ENCODE data around the gene PDP2. TPM values are rescaled to one million over a fixed set of nuclear protein-coding genes. Genes with fewer than 3 reads are reported as not detected.

The PDP2 gene
- total and polyA plus RNA-seq, 10 donors, result 1.0 to 9.6 (median 5.6) TPM

DNA sequence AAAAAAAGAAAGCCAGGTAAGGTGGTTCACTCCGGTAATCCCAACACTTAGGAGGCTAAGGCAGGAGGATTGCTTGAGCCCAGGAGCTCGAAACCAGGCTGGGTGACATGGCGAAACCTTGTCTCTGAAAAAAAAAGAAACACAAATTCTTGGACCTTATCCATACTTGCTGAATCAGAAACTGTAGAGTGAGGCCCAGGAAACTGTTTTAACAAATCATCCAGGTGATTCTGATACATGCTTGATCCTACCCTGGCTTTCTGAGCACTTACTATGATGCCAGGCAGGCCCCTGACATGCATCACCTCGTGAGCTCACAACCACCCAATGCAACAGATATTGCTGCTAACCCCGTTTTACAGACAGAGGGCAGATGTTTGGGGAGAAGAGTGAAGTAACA, 45.6 kb upstream of the PDP2 start:
- H3K27me3 ChIP-seq (replicated peaks in 1 of 7), result peaks cover 0 to 6% (median 0%) of the 10 kb centered on the region in 7 donors
- DNase-seq, result no peak
- no peaks in the 10 kb centered on the region for H3K9me3 ChIP-seq
- H3K27ac ChIP-seq, result no peak overlapping the region
- intact Hi-C loops (cut with DNase I; ENCODE audit: low total_unique reads), result no loop called here
- TF ChIP-seq, protein P1, sequence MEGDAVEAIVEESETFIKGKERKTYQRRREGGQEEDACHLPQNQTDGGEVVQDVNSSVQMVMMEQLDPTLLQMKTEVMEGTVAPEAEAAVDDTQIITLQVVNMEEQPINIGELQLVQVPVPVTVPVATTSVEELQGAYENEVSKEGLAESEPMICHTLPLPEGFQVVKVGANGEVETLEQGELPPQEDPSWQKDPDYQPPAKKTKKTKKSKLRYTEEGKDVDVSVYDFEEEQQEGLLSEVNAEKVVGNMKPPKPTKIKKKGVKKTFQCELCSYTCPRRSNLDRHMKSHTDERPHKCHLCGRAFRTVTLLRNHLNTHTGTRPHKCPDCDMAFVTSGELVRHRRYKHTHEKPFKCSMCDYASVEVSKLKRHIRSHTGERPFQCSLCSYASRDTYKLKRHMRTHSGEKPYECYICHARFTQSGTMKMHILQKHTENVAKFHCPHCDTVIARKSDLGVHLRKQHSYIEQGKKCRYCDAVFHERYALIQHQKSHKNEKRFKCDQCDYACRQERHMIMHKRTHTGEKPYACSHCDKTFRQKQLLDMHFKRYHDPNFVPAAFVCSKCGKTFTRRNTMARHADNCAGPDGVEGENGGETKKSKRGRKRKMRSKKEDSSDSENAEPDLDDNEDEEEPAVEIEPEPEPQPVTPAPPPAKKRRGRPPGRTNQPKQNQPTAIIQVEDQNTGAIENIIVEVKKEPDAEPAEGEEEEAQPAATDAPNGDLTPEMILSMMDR (IDR thresholded peaks at IDR 0.05 in 8 of 11, conservative IDR thresholded peaks at IDR 0.05 in 3 of 11), result no peak
- TF ChIP-seq POLR2AphosphoS5 (IDR thresholded peaks at IDR 0.05) (no peak), POLR2A (IDR thresholded peaks at IDR 0.05) (no peak)
- H3K36me3 ChIP-seq, result no peaks in the 10 kb centered on the region
- no peak overlapping the region for H3K4me3 ChIP-seq
- H3K4me1 ChIP-seq, result peaks cover 3 to 15% (median 10%) of the 10 kb centered on the region in 6 donors
- 83 to 92% (median 87%) methylated on average over 5 of the region's 5 CpGs for WGBS, 5 donors

DNA sequence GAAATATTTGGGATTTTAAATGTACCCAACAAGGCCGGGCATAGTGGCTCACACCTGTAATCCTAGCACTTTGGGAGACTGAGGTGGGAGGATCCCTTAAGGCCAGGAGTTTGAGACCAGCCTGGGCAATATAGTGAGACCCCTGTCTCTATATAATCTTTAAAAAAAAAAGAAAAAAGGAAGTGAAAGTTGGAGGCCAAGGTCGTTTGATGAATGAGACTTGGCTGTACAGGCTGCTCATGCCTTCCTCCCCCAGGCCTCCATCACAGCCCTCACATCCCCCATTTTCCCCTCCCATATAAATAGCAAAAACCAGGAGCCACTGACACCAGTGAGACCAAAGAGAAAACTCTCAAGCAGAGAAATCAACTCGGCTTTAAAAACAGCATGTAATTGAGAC, 39.4 kb upstream of the PDP2 start:
- no peak overlapping the region for H3K4me3 ChIP-seq
- DNase-seq, result no peak
- H3K27ac ChIP-seq, result no peak overlapping the region
- H3K27me3 ChIP-seq (replicated peaks in 1 of 7), result peaks cover 8 to 32% (median 23%) of the 10 kb centered on the region in 7 donors
- H3K4me1 ChIP-seq, result peaks cover 7 to 16% (median 13%) of the 10 kb centered on the region in 6 donors
- no peaks in the 10 kb centered on the region for H3K36me3 ChIP-seq
- 49 to 56% (median 55%) methylated on average over 3 of the region's 3 CpGs for whole genome bisulfite sequencing, 5 donors
- TF ChIP-seq POLR2AphosphoS5 (IDR thresholded peaks at IDR 0.05) (no peak), POLR2A (IDR thresholded peaks at IDR 0.05) (no peak)
- TF ChIP-seq, protein P1 (IDR thresholded peaks at IDR 0.05 in 8 of 11, conservative IDR thresholded peaks at IDR 0.05 in 3 of 11), result no peak
- intact Hi-C loops (cut with DNase I; ENCODE audit: low total_unique reads), result no loop called here
- no peaks in the 10 kb centered on the region for H3K9me3 ChIP-seq

DNA sequence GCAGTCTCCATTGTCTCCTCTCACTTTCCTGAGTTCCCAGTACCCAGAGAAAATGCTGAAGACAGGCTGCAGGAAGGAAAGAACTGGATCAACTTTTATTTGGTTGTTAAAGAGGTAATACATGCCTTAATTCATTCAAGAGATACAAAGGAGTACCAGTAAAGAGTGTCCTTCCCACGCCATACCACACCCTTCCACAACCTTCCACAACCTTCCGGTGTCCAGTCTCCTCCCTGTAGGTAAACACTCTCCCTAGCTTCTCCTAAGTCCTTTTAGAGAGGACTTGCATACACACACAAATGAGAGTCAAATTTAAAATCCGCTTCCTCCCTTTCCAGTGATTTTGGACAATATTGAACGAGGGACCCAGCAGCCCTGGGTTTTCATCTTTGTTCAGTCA, 38.9 kb upstream of the PDP2 start:
- TF ChIP-seq POLR2A (IDR thresholded peaks at IDR 0.05), result no peak
- TF ChIP-seq POLR2AphosphoS5 (IDR thresholded peaks at IDR 0.05), result no peak
- TF ChIP-seq, protein P1 (IDR thresholded peaks at IDR 0.05 in 8 of 11, conservative IDR thresholded peaks at IDR 0.05 in 3 of 11), result no peak

DNA sequence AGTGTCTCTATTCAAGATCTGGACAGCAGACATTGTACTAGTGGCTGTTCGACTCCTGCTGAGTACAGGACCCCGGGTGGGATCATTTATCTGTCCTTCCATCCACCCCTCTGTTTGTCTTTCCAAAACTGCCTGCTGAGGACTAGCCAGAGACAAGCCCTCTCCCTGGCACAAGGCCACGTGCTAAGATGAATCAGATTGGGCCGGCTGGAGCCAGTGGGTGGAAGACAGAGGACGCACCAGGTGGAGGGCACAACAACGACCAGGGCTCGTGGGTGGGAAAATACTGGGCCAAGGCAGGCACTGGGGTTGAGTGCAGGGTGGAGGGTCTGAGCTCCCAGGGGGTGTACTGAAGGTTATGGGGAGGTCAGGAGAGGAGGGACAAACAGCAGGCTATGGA, 37.5 kb upstream of the PDP2 start:
- H3K36me3 ChIP-seq, result no peaks in the 10 kb centered on the region
- WGBS, 5 donors, result 84 to 93% (median 87%) methylated on average over 7 of the region's 7 CpGs
- no peaks in the 10 kb centered on the region for H3K9me3 ChIP-seq
- H3K4me3 ChIP-seq, result no peak overlapping the region
- no peak for TF ChIP-seq POLR2A (IDR thresholded peaks at IDR 0.05)
- no peak for TF ChIP-seq POLR2AphosphoS5 (IDR thresholded peaks at IDR 0.05)
- TF ChIP-seq, protein P1 (IDR thresholded peaks at IDR 0.05 in 8 of 11, conservative IDR thresholded peaks at IDR 0.05 in 3 of 11), result no peak
- H3K4me1 ChIP-seq, result peaks cover 7 to 16% (median 13%) of the 10 kb centered on the region in 6 donors
- DNase-seq, result no peak
- intact Hi-C loops (cut with DNase I; ENCODE audit: low total_unique reads), result no loop called here
- peaks cover 8 to 49% (median 26%) of the 10 kb centered on the region in 7 donors for H3K27me3 ChIP-seq (replicated peaks in 1 of 7)
- H3K27ac ChIP-seq, result no peak overlapping the region

More for the DNA sequence above, 38.9 kb upstream of the PDP2 start:
- H3K4me3 ChIP-seq, result no peak overlapping the region
- no peaks in the 10 kb centered on the region for H3K9me3 ChIP-seq
- H3K36me3 ChIP-seq, result no peaks in the 10 kb centered on the region
- peaks cover 7 to 16% (median 13%) of the 10 kb centered on the region in 6 donors for H3K4me1 ChIP-seq
- no peak overlapping the region for H3K27ac ChIP-seq
- peaks cover 8 to 36% (median 26%) of the 10 kb centered on the region in 7 donors for H3K27me3 ChIP-seq (replicated peaks in 1 of 7)
- 86 to 93% (median 91%) methylated on average over 4 of the region's 4 CpGs for WGBS, 5 donors
- DNase-seq, result no peak
- intact Hi-C loops (cut with DNase I; ENCODE audit: low total_unique reads), result no loop called here
